Brain microvascular endothelial cell (primary cell): Measurements from ENCODE around the gene DNAJB6.

Experiments
- DNase-seq: peaks from one replicate; pipeline ENCODE4 v3.0.0-alpha.2; 2020
- H3K27ac ChIP-seq: fragments of 250-450 bp; sonication (Bioruptor Pico); 2 replicates; pipeline ENCODE4 v1.5.1; 2020; ENCODE audit warnings: mild to moderate bottlenecking, moderate library complexity
- H3K27me3 ChIP-seq: fragments of 250-450 bp; sonication (Bioruptor Pico); replicated peaks from 2 replicates; pipeline ENCODE4 v1.5.1; 2020; ENCODE audit warnings: mild to moderate bottlenecking
- H3K36me3 ChIP-seq: fragments of 250-450 bp; sonication (Bioruptor Pico); replicated peaks from 2 replicates; pipeline ENCODE4 v1.5.1; 2020; ENCODE audit warnings: mild to moderate bottlenecking
- H3K4me3 ChIP-seq: 2 replicates; pipeline ENCODE4 v1.5.1; 2011; ENCODE audit warnings: low read depth, mild to moderate bottlenecking, control low read depth, low read length, moderate library complexity
- CTCF ChIP-seq: IDR thresholded peaks from 2 replicates; pipeline ENCODE4 v1.5.1; 2011; ENCODE audit warnings: low read depth, mild to moderate bottlenecking, moderate library complexity, low read length, control low read depth, inconsistent platforms; ENCODE audit errors: missing control alignments
- in situ Hi-C: cut with HindIII; loops from 2 replicates; pipeline ENCODE4 v1.10.0; 2017; ENCODE audit warnings: low sequenced_read_pairs, low pct_ligation_motif_present

DNAJB6 gene

DNA sequence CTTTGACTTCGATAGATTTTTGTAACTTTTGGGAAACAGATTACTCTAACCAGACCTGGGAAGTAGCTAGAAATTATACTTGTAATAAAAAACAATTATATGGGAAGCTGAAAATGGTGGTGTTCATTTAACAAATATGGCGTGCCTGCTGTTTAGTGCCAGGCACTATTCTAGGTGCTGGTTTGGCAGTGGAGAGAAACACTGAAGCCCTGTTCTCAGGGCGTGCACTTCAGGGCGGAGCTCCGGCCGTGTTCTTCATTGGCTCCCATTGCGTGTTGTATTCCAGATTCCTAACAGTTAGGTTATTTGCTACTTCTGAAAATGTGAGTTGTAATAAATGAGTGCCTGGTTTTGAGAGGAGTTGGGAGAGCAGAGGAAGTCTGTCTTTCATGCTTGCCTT, 38.6 kb downstream of the DNAJB6 start:
- no peak for TF ChIP-seq CTCF
- no peak for DNase-seq
- H3K27ac ChIP-seq, result no peak overlapping the region
- in situ Hi-C loops, result no loop called here
- H3K36me3 ChIP-seq, result peaks cover 61% of the 10 kb centered on the region
- no peak overlapping the region for H3K4me3 ChIP-seq
- no peaks in the 10 kb centered on the region for H3K27me3 ChIP-seq

DNA sequence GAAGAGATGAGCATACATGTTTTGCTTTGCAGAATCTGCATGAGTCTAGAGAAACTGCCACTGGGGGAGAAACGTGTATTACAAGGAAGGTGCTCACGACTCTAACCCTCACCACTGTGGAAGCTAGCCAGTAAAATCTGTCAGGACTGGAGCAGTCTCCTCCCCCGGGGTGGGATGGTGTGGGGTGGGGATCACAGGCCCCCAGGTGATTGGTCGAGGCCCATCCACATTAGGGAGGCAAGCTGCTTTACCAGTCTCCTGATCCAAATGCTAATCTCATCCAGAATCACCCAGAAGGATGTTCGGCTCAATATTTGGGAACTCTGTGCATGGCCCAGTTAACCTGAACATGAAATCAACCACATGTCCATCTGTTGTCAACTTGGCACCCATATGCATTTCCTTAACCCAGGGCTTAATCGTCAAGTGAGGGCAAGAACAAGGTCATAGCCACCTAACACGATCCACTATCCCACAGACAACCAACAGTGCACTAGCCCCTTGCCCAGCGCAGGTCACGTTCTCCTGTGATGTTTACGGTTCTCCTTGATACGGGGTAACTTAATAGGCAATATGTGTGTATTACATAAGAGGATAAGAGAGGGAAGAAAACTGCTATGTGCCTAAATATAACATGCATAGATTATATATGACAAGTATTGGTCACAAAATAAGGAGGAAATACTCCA, 40.8 kb downstream of the DNAJB6 start:
- H3K27me3 ChIP-seq, result no peaks in the 10 kb centered on the region
- no peak overlapping the region for H3K4me3 ChIP-seq
- no peak overlapping the region for H3K27ac ChIP-seq
- DNase-seq, result no peak
- TF ChIP-seq CTCF, result no peak
- peaks cover 56% of the 10 kb centered on the region for H3K36me3 ChIP-seq
- in situ Hi-C loops, result no loop called here

GRCh38 chr7:157378390-157378789, 41.6 kb downstream of the DNAJB6 start:
- in situ Hi-C loops, result no loop called here
- no peak for DNase-seq
- no peak overlapping the region for H3K4me3 ChIP-seq
- no peaks in the 10 kb centered on the region for H3K27me3 ChIP-seq
- peaks cover 54% of the 10 kb centered on the region for H3K36me3 ChIP-seq
- H3K27ac ChIP-seq, result no peak overlapping the region
- no peak for TF ChIP-seq CTCF

DNA sequence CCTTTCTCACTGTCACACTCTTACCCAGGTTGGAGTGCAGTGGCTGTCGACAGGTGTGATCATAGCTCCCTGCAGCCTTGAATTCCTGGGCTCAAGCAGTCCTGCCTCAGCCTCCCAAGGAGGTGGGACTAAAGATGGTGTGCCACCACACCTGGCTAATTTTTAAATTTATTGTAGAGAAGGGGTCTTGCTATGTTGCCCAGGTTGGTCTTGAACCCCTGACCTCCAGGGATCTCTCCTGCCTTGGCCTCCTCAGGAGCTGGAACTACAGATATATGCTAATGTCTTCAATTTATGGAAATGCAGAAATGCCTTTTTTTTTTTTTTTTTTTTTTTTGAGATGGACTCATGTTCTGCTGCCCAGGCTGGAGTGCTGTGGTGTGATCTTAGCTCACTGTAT, 42.7 kb downstream of the DNAJB6 start:
- peaks cover 55% of the 10 kb centered on the region for H3K36me3 ChIP-seq
- no peaks in the 10 kb centered on the region for H3K27me3 ChIP-seq
- in situ Hi-C loops, result no loop called here
- no peak for DNase-seq
- no peak overlapping the region for H3K4me3 ChIP-seq
- TF ChIP-seq CTCF, result no peak
- H3K27ac ChIP-seq, result no peak overlapping the region

- Histone ChIP-seq H3K4me3 (no peak overlapping the region), H3K27ac (no peak overlapping the region), H3K27me3 (no peaks in the 10 kb centered on the region), H3K36me3 (peaks cover 60% of the 10 kb centered on the region)
- TF ChIP-seq CTCF, result no peak
- in situ Hi-C loops, result no loop called here
- no peak for DNase-seq
These were observed 43.6 kb downstream of the DNAJB6 start for GRCh38 chr7:157380416-157380815.

GRCh38 chr7:157383868-157384267, 47.1 kb downstream of the DNAJB6 start:
- Histone ChIP-seq H3K27me3 (no peaks in the 10 kb centered on the region), H3K36me3 (peaks cover 66% of the 10 kb centered on the region), H3K4me3 (no peak overlapping the region), H3K27ac (no peak overlapping the region)
- TF ChIP-seq CTCF, result no peak
- in situ Hi-C loops, result no loop called here
- no peak for DNase-seq
